ENCODE data around the gene DBP.

- TF ChIP-seq SPI1 (IDR thresholded peaks at IDR 0.05; ENCODE audit: low read depth, low read length), result no peak
- TF ChIP-seq POLR2AphosphoS5 (IDR thresholded peaks at IDR 0.05; ENCODE audit: low read depth, low read length), result no peak
- no peak for TF ChIP-seq POLR2A (IDR thresholded peaks at IDR 0.05; ENCODE audit: low read depth, low read length)
- no peak for TF ChIP-seq TAF1 (IDR thresholded peaks at IDR 0.05; ENCODE audit: low read depth, low read length)
These were observed 32.9 kb upstream of the DBP start for GRCh38 chr19:48669903-48670668.
